HCT116 (cell line): ENCODE data around the gene ACYP1. TPM values are rescaled to one million over a fixed set of nuclear protein-coding genes. Genes with fewer than 3 reads are reported as not detected.

Experiments
- ATAC-seq: fragments of 200-7000 bp; cut with Tn5 transposase; 2 replicates; pipeline ENCODE4 v1.9.1; 2020; ENCODE audit warnings: mild to moderate bottlenecking, moderate library complexity
- BruUV-seq: library from RNA; stranded (reverse); fragments of 400-500 nt; replicated peaks from 2 replicates; lab custom pipeline; 2021; lab: Mats Ljungman, UMichigan
- CTCF ChIA-PET: fragments of 300-600 bp; sonication (Branson Sonifier 250); formaldehyde crosslinking; loops from one replicate; lab custom pipeline; 2021; ENCODE audit warnings: antibody characterized with exemption; lab: Charles Lee
- POLR2A ChIA-PET: fragments of 300-600, 350-600 bp; sonication (Branson Sonifier 250); formaldehyde crosslinking; loops from one replicate; lab custom pipeline; 2021; ENCODE audit warnings: antibody characterized with exemption; lab: Charles Lee
- RAD21 ChIA-PET, 2 experiments: fragments of 300-600 bp; sonication (Branson Sonifier 250); formaldehyde crosslinking; loops; one replicate each; lab custom pipeline; 2023; ENCODE audit warnings: low total read pairs in 2 of 2; ENCODE audit not compliant: uncharacterized antibody in 2 of 2, unreplicated experiment in 2 of 2, low non-redundant PET in 1 of 2; lab: Charles Lee
- DNase-seq: peaks from one replicate; pipeline ENCODE4 v3.0.0-alpha.2; 2010; ENCODE audit warnings: low read depth, low spot score
- H2AFZ ChIP-seq: fragments of 200-600 bp; shearing (Covaris generic), sonication (generic); 2 replicates; pipeline ENCODE4 v1.6.1; 2017; ENCODE audit warnings: low read depth, mixed run types, mixed read lengths, antibody characterized with exemption, low read length; ENCODE audit not compliant: poor library complexity, severe bottlenecking
- H3K27ac ChIP-seq: 2 replicates; pipeline ENCODE4 v1.5.1; 2012; ENCODE audit warnings: low read depth, low read length
- H3K27me3 ChIP-seq: fragments of 200-600 bp; sonication (generic); 2 replicates; pipeline ENCODE4 v1.6.1; 2016; ENCODE audit warnings: mixed run types, low read length, mixed read lengths; ENCODE audit not compliant: insufficient read depth
- H3K36me3 ChIP-seq, 2 experiments: fragments of 200-500 bp in 1 of 2; fragments of 200-600 bp in 1 of 2; sonication (Bioruptor generic) in 1 of 2; sonication (generic) in 1 of 2; 2 replicates each; pipeline versions ENCODE4 v1.5.1 to v1.6.1; 2014 to 2016; ENCODE audit warnings: low read length in 2 of 2, inconsistent platforms in 1 of 2, mixed read lengths in 1 of 2, mixed run types in 1 of 2; ENCODE audit not compliant: insufficient read depth in 2 of 2, control insufficient read depth in 1 of 2
- H3K4me1 ChIP-seq, 2 experiments: fragments of 200-600 bp in 1 of 2; sonication (generic) in 1 of 2; 2 replicates each; pipeline versions ENCODE4 v1.5.1 to v1.6.1; 2012 to 2017; ENCODE audit warnings: low read length in 2 of 2, inconsistent platforms in 1 of 2, mild to moderate bottlenecking in 1 of 2, mixed read lengths in 1 of 2, mixed run types in 1 of 2, moderate library complexity in 1 of 2; ENCODE audit not compliant: insufficient read depth in 2 of 2, control insufficient read depth in 1 of 2
- H3K4me2 ChIP-seq: fragments of 200-600 bp; sonication (generic); 2 replicates; pipeline ENCODE4 v1.6.1; 2017; ENCODE audit warnings: mixed run types, low read length, mixed read lengths
- H3K4me3 ChIP-seq, 2 experiments: fragments of 200-600 bp in 1 of 2; sonication (generic) in 1 of 2; replicated peaks in 1 of 2; 2 replicates each; pipeline ENCODE4 v1.5.1; 2011 to 2016; ENCODE audit warnings: low read length in 2 of 2, control low read depth in 1 of 2, low read depth in 1 of 2, mild to moderate bottlenecking in 1 of 2, mixed read lengths in 1 of 2, mixed run types in 1 of 2
- H3K79me2 ChIP-seq: fragments of 200-600 bp; sonication (generic); 2 replicates; pipeline ENCODE4 v1.6.1; 2017; ENCODE audit warnings: mild to moderate bottlenecking, mixed run types, low read length, moderate library complexity, mixed read lengths; ENCODE audit not compliant: insufficient read depth
- H3K9ac ChIP-seq: fragments of 200-600 bp; sonication (generic); 2 replicates; pipeline ENCODE4 v1.6.1; 2016; ENCODE audit warnings: low read length, mixed read lengths
- H3K9me2 ChIP-seq: fragments of 200-600 bp; sonication (generic), shearing (Covaris generic); 2 replicates; pipeline ENCODE4 v1.6.1; 2017; ENCODE audit warnings: mixed run types, mild to moderate bottlenecking, moderate library complexity; ENCODE audit not compliant: insufficient read depth
- H3K9me3 ChIP-seq, 2 experiments: fragments of 200-500 bp in 1 of 2; fragments of 200-600 bp in 1 of 2; sonication (Bioruptor generic) in 1 of 2; sonication (generic) in 1 of 2; 2 replicates each; pipeline ENCODE4 v1.6.1; 2014 to 2017; ENCODE audit warnings: low read length in 2 of 2, mixed read lengths in 2 of 2, inconsistent platforms in 1 of 2, low read depth in 1 of 2, mild to moderate bottlenecking in 1 of 2, mixed run types in 1 of 2, moderate library complexity in 1 of 2; ENCODE audit not compliant: control insufficient read depth in 1 of 2, insufficient read depth in 1 of 2
- H4K20me1 ChIP-seq: fragments of 200-600 bp; sonication (generic), shearing (Covaris generic); 2 replicates; pipeline ENCODE4 v1.6.1; 2017; ENCODE audit warnings: mixed run types, mild to moderate bottlenecking, moderate library complexity; ENCODE audit not compliant: insufficient read depth
- CBX3 ChIP-seq: IDR thresholded peaks from 2 replicates; pipeline ENCODE4 v1.6.1; 2012; ENCODE audit warnings: low read depth
- CEBPB ChIP-seq: IDR thresholded peaks from 2 replicates; pipeline ENCODE4 v1.6.1; 2012; ENCODE audit warnings: low read depth
- EZH2phosphoT487 ChIP-seq: fragments of 200-600 bp; IDR thresholded peaks from 2 replicates; pipeline ENCODE4 v1.6.1; 2018; ENCODE audit warnings: antibody characterized with exemption, borderline replicate concordance
- FOSL1 ChIP-seq: IDR thresholded peaks from 2 replicates; pipeline ENCODE4 v1.6.1; 2012; ENCODE audit warnings: low read depth
- MAX ChIP-seq: IDR thresholded peaks from 2 replicates; pipeline ENCODE4 v1.6.1; 2012
- POLR2AphosphoS5 ChIP-seq: IDR thresholded peaks from 2 replicates; pipeline ENCODE4 v1.6.1; 2011; ENCODE audit warnings: mild to moderate bottlenecking, low read depth, low read length, moderate library complexity
- REST ChIP-seq: IDR thresholded peaks from 2 replicates; pipeline ENCODE4 v1.6.1; 2012; ENCODE audit warnings: low read depth
- intact Hi-C: fragments of 100-400 bp; cut with micrococcal nuclease; formaldehyde crosslinking; loops from 2 replicates; pipeline ENCODE4 v1.10.0; 2022
- total RNA-seq: library from RNA; stranded (reverse); gene quantifications from one replicate; pipeline ENCODE4 v1.2.1, GENCODE V29; 2021; ENCODE audit not compliant: unreplicated experiment

The ACYP1 gene
- total RNA-seq, 1 experiment from 2014 or later: 30.7 TPM

- ATAC-seq (no peak), DNase-seq (no peak)
- no peaks in the 10 kb centered on the region for H3K9me3 ChIP-seq
- ChIA-PET POLR2A (no interaction called here), CTCF (interaction anchor here (1.3 kb wide), 1 partner anchor 234 kb away, joined by 3 read pairs; no protein-coding TSS in a partner anchor), RAD21 (no interaction called here)
- TF ChIP-seq CEBPB (no peak), FOSL1 (no peak), MAX (no peak), CBX3 (no peak), EZH2phosphoT487 (no peak), REST (no peak), POLR2AphosphoS5 (no peak)
- H3K79me2 ChIP-seq: no peaks in the 10 kb centered on the region
- no peak overlapping the region for H3K9ac ChIP-seq
- no peak overlapping the region for H3K4me3 ChIP-seq
- H3K9me2 ChIP-seq: no peaks in the 10 kb centered on the region
- no peak overlapping the region for H2AFZ ChIP-seq
- no peak overlapping the region for H3K27ac ChIP-seq
- H3K4me2 ChIP-seq: no peak overlapping the region
- no peaks in the 10 kb centered on the region for H4K20me1 ChIP-seq
- H3K4me1 ChIP-seq: no peaks in the 10 kb centered on the region
- no TSS peak for BruUV-seq
- H3K36me3 ChIP-seq: peaks cover 29 to 52% of the 10 kb centered on the region in 2 experiments
- intact Hi-C loops: no loop called here
- H3K27me3 ChIP-seq: no peaks in the 10 kb centered on the region
Observed at GRCh38 chr14:75095690-75096089, 31.9 kb upstream of the ACYP1 start.
